Testis (tissue), 3 donors: ENCODE results near the gene GTF2A2. TPM values are rescaled to one million over a fixed set of nuclear protein-coding genes. Genes with fewer than 3 reads are reported as not detected.

Experiments used
- DNase-seq: peaks from one replicate; pipeline ENCODE4 v3.0.0-alpha.2; 2019
- H3K27ac ChIP-seq, 2 donors: fragments of 200-600 bp; sonication (generic); one replicate each; pipeline ENCODE4 v1.5.1; 2019
- H3K27me3 ChIP-seq: fragments of 200-600 bp; sonication (generic); one replicate; pipeline ENCODE4 v1.5.1; 2019
- H3K36me3 ChIP-seq: fragments of 200-600 bp; sonication (generic); one replicate; pipeline ENCODE4 v1.5.1; 2017; ENCODE audit warnings: low read depth; ENCODE audit errors: missing control alignments
- H3K4me1 ChIP-seq: fragments of 200-600 bp; sonication (generic); one replicate; pipeline ENCODE4 v1.5.1; 2019
- H3K4me3 ChIP-seq, 2 donors: fragments of 200-600 bp; sonication (generic); one replicate each; pipeline ENCODE4 v1.5.1; 2017 to 2019
- H3K9me3 ChIP-seq: fragments of 200-600 bp; sonication (generic); one replicate; pipeline ENCODE4 v1.5.1; 2017
- POLR2A ChIP-seq: fragments of 450-650 bp; IDR thresholded peaks from one replicate; pipeline ENCODE4 v1.6.1; 2017; ENCODE audit warnings: antibody characterized with exemption, mild to moderate bottlenecking, moderate library complexity
- WGBS, 2 donors: methylation state at CpG; one replicate each; pipeline ENCODE4 v1.1.5; 2018; 5-methylcytosine and 5-hydroxymethylcytosine counted together
- intact Hi-C: fragments of 100-400 bp; cut with DNase I; formaldehyde crosslinking; loops from one replicate; pipeline ENCODE4 v1.15.1; 2023; ENCODE audit warnings: low total_unique reads
- polyA plus RNA-seq: library from polyadenylated mRNA; stranded (reverse); fragments of 350-450 nt; fragmentation: Illumina TruSeq; extraction: RNeasy Lipid Tissue Mini Kit (QIAGEN cat#74804); gene quantifications from one replicate; pipeline ENCODE4 v1.2.3, GENCODE V29; 2014; ENCODE audit warnings: low read depth, low replicate concordance; ENCODE audit not compliant: insufficient read depth
- total RNA-seq, 2 donors: library from RNA; depleted of rRNA; stranded (reverse); fragments of >200 nt; gene quantifications; one replicate each; pipeline ENCODE4 v1.2.3, GENCODE V29; 2016
- TF ChIP-seq, protein P1 (sequence below), 3 experiments: fragments of 450-650 bp in 2 of 3; fragments of 200-600 bp in 1 of 3; sonication (generic) in 1 of 3; IDR thresholded peaks; one replicate each; pipeline ENCODE4 v1.5.1; 2016 to 2019; ENCODE audit warnings: antibody characterized with exemption in 3 of 3, mild to moderate bottlenecking in 2 of 3, moderate library complexity in 1 of 3

GTF2A2 gene
- total and polyA plus RNA-seq, 3 donors from 2014 or later: 82.9 to 579 (median 120) TPM

DNA sequence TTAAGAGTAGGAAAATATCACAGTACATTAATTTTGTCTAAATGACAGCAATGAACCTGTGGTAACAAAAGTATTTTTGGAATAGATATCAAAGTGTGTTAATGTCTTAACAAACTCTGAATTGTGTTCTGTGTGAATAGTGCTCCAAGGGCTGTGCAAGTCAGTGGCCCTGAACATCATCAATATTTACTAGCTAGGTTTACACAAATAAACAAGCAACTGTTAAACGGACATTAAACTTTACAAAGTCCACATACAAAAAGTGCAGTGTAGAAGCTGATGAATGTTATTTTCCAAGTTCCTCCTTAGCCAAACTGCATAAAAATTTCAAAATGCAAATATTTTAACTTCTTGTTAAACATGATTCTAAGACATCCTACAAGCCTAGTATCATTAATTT is 2.1 kb upstream of the GTF2A2 start:
- 70 to 72% methylated on average over 1 of the region's 1 CpG for WGBS, 2 donors
- Histone ChIP-seq H3K4me1 (peaks cover 13% of the 10 kb centered on the region), H3K27ac (no peak overlapping the region), H3K4me3 (no peak overlapping the region), H3K36me3 (no peaks in the 10 kb centered on the region), H3K9me3 (no peaks in the 10 kb centered on the region), H3K27me3 (no peaks in the 10 kb centered on the region)
- no peak for DNase-seq
- intact Hi-C loops: no loop called here
- no peak for TF ChIP-seq POLR2A
- TF ChIP-seq, protein P1, sequence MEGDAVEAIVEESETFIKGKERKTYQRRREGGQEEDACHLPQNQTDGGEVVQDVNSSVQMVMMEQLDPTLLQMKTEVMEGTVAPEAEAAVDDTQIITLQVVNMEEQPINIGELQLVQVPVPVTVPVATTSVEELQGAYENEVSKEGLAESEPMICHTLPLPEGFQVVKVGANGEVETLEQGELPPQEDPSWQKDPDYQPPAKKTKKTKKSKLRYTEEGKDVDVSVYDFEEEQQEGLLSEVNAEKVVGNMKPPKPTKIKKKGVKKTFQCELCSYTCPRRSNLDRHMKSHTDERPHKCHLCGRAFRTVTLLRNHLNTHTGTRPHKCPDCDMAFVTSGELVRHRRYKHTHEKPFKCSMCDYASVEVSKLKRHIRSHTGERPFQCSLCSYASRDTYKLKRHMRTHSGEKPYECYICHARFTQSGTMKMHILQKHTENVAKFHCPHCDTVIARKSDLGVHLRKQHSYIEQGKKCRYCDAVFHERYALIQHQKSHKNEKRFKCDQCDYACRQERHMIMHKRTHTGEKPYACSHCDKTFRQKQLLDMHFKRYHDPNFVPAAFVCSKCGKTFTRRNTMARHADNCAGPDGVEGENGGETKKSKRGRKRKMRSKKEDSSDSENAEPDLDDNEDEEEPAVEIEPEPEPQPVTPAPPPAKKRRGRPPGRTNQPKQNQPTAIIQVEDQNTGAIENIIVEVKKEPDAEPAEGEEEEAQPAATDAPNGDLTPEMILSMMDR (IDR thresholded peaks at IDR 0.05): no peak

DNA sequence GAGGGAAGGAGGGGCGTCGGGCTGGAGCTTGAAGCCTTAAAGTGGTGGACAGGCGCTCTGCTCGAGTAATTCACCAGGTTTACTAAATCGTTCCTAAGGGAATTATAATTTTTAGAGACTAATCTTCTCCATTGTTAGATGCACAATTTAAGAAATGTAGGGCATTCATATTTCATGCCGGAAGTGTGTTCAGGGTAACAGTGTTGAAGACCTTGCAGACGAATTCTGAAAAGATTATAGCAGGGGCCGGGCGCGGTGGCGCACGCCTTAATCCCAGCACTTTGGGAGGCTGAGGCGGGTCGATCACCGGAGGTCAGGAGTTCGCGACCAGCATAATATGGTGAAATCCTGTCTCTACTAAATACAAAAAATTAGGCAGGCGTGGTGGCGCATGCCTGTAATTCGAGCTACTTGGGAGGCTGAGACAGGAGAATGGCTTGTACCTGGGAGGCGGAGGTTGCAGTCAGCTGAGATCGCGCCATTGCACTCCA is 365 bp upstream of the GTF2A2 start:
- H3K36me3 ChIP-seq: no peaks in the 10 kb centered on the region
- no peaks in the 10 kb centered on the region for H3K27me3 ChIP-seq
- H3K27ac ChIP-seq: peak overlapping the region; percentile 69 to 88
- H3K9me3 ChIP-seq: no peaks in the 10 kb centered on the region
- peaks cover 13% of the 10 kb centered on the region for H3K4me1 ChIP-seq
- no peak for TF ChIP-seq POLR2A
- TF ChIP-seq, protein P1 (IDR thresholded peaks at IDR 0.05): no peak
- H3K4me3 ChIP-seq: peak overlapping the region; percentile 94 to 96
- 27 to 29% methylated on average over 23 of the region's 23 CpGs for WGBS, 2 donors
- DNase-seq: no peak
- intact Hi-C loops: no loop called here

GRCh38 chr15:59654046-59654445 is 3.3 kb downstream of the GTF2A2 start:
- WGBS, 2 donors: 86 to 95% methylated on average over 1 of the region's 1 CpG
- Histone ChIP-seq H3K4me3 (no peak overlapping the region), H3K4me1 (peaks cover 13% of the 10 kb centered on the region), H3K27me3 (no peaks in the 10 kb centered on the region), H3K9me3 (no peaks in the 10 kb centered on the region), H3K36me3 (no peaks in the 10 kb centered on the region), H3K27ac (no peak overlapping the region)
- intact Hi-C loops: no loop called here
- no peak for DNase-seq
- TF ChIP-seq POLR2A: no peak
- TF ChIP-seq, protein P1 (IDR thresholded peaks at IDR 0.05): no peak

DNA sequence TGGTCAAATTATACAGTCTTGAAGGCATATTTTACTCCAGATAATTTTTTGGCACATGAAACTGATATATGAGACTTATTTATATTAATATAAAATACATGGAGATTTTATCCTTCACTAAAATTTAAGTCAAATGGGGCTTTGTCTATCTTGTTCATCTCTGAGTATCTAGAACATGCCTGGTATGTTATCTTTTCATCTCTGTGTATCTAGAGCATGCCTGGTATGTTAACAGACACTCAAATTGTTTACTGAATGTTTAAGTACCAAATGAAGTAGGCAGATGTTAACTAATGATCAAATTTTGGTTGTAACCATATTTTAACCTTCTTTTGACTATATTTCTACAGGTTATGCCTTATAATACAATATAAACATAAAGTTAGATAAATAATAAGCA is 7.7 kb downstream of the GTF2A2 start:
- intact Hi-C loops: no loop called here
- H3K36me3 ChIP-seq: no peaks in the 10 kb centered on the region
- no peak overlapping the region for H3K27ac ChIP-seq
- DNase-seq: no peak
- no peaks in the 10 kb centered on the region for H3K4me1 ChIP-seq
- H3K27me3 ChIP-seq: no peaks in the 10 kb centered on the region
- no peaks in the 10 kb centered on the region for H3K9me3 ChIP-seq
- no peak for TF ChIP-seq POLR2A
- TF ChIP-seq, protein P1 (IDR thresholded peaks at IDR 0.05): no peak
- no peak overlapping the region for H3K4me3 ChIP-seq

DNA sequence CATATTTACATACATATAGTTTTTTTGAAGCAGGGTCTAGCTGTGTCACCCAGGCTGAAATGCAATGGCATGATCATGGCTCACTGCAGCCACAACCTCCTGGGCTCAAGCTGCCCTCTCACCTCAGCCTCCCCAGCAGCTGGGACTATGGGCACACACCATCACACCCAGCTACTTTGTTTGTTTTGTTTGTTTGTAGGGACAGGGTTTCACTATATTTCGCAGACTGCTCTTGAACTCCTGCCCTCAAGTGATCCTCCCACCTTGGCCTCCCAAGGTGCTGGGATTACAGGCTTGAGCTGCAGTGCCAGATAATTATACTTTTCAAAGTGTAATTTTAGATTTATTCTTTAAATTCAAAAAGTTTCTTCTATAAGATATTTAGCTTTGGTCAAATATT is 10.2 kb downstream of the GTF2A2 start:
- 86 to 100% methylated on average over 1 of the region's 1 CpG for WGBS, 2 donors
- no peak for DNase-seq
- TF ChIP-seq, protein P1 (IDR thresholded peaks at IDR 0.05): no peak
- no peak for TF ChIP-seq POLR2A
- intact Hi-C loops: no loop called here
- Histone ChIP-seq H3K27me3 (no peaks in the 10 kb centered on the region), H3K36me3 (no peaks in the 10 kb centered on the region), H3K9me3 (no peaks in the 10 kb centered on the region), H3K27ac (no peak overlapping the region), H3K4me1 (no peaks in the 10 kb centered on the region), H3K4me3 (no peak overlapping the region)
